GM21390 (cell line): ENCODE data around the gene SLC39A7.

Source experiments
- ATAC-seq: cut with Tn5 transposase; IDR thresholded peaks from one replicate; pipeline ENCODE4 v1.9.1; 2021; ENCODE audit not compliant: unreplicated experiment

Gene SLC39A7

GRCh38 chr6:33204415-33205190, 3.9 kb downstream of the SLC39A7 start, which contains the start of gene HSD17B8:
Gene HSD17B8 (plus strand): TSS chr6:33204655. CDS start chr6:33204669, 14 bp downstream.
- ATAC-seq = peak; percentile 54

- no peak for ATAC-seq
These were observed 4.7 kb downstream of the SLC39A7 start for GRCh38 chr6:33205191-33206026.

- ATAC-seq = no peak
These were observed 5.6 kb downstream of the SLC39A7 start for GRCh38 chr6:33206027-33206863.

DNA sequence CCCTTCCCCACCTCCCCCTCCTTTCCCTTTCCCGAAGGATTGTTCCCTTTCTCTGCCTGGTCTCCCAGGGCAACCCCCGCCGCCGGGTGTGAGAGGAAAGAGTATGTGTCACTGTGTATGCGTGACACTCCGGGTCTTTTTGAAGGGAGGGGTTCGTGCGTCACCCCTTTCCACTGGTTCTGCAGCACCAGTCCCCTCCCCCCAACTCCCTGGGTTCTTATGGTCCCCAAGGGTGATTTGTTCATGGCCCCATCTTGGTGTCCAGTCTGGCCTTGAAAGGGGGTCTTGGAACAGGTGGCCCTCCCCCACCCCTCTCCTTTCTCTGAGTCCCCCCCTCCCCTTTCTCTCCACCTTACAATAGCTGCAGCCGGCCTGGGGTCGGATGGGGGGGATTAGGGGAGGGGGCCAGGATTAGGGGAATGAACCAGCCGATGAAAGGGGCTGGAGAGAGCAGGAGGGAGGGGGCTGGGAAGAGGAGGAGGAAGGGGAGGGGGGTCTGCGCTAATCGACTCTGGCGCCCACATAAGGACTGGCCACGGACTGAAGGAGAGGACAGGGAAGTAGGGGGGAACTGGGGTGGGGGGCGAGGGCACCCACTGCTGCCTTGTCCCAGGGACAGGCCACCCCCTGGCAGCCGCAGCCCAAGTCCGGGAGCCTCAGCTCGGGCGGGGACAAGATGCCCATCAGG, 6.3 kb downstream of the SLC39A7 start:
- ATAC-seq = no peak

DNA sequence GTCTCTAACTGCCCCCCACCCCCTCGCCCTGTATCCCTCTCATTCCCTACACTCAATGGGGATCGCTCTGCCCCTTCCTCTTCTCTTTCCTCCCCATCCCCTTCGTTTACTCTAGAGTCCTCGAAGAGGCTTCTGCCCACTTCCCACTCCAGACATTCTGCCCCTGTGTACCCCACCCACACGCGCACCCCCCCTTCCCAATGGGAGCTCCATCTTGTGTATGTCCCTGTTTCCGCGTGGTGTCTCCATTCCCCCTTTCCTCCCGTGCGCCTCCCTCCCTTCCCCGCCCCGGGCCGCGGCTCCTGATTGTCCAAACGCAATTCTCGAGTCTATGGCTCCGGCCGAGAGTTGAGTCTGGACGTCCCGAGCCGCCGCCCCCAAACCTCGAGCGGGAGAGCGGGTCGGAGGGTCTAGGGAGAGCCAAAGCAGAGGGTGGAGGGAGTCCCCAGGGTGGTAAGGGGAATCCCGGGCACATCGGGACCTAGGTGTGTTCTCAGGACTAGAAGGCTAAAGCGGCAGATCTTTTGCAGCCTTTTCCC, 7.0 kb downstream of the SLC39A7 start:
- no peak for ATAC-seq

DNA sequence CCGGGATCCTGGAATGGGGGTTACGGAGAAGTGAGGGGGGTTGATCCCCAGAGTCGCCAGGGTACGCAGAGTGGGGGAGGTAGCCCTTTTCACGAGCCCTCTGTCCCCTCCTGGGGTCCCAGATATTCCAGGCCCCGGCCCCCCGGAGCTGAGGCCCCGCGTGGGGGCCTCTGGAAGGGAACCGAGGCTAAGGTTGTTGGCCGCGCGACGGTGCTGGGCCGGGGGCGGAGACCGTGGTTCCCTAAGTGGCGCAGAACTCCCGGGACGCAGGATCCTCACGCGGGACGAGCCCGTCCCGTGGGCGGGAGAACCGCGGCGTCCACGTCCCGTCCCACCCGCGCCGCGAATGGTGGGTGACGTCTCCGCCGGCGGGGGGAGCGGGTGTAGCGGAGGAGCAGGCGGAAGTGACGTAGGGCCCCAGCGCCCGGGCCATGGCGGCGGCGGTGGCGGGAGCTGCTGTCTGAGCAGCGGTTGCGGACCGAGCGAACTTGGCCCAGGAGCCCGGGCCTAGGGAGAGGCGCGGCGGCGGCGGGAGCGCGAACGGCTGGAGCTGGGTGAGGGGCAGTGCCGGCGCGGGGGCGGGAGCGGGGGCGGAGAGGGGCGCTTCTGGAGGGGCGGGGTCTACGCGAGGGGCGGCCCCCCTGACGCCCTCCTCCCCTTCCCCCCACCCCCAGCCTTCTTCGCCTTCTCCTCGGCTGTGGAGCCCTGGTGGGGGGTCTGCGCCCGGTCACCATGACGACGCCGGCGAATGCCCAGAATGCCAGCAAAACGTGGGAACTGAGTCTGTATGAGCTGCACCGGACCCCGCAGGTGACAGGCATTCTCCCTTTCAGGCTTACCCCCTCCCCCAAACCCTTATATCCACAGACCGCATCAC, 7.7 kb downstream of the SLC39A7 start, which contains the start of gene RING1:
Gene RING1, plus strand, starts transcription at position 410 of the 877 bp plus-strand sequence. Its CDS starts 323 bp downstream, at position 733.
- ATAC-seq = peak; percentile 48

DNA sequence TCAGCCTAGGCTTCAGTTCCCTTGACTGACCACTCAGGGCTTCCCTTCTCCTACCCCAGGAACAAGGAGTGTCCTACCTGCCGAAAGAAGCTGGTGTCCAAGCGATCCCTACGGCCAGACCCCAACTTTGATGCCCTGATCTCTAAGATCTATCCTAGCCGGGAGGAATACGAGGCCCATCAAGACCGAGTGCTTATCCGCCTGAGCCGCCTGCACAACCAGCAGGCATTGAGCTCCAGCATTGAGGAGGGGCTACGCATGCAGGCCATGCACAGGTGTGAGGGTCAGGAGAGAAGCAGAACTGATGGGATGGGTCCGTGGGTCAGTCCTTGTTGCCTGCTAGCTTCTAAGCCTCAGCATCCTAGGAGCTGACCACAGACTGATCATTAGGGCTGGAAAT, 9.2 kb downstream of the SLC39A7 start:
- ATAC-seq = no peak

- no peak for ATAC-seq
These were observed 10.5 kb downstream of the SLC39A7 start for GRCh38 chr6:33211136-33211535.

GRCh38 chr6:33211666-33212422, 11.2 kb downstream of the SLC39A7 start:
- ATAC-seq = no peak

DNA sequence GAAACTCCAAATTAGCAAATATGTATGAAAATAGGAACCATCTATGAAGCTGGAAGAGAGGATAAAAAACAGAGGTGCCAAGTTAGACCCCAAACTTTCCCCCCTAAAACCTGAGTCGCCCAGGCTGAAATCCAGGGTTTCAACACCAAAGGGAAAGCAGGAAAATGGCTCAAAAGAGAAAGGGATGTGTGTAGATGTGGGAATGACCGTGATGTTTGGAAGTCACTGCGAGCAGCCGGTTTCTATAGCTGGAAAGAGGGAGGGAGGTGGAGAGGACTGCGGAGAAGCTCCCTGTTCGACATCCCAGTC, 12.1 kb downstream of the SLC39A7 start:
- no peak for ATAC-seq

DNA sequence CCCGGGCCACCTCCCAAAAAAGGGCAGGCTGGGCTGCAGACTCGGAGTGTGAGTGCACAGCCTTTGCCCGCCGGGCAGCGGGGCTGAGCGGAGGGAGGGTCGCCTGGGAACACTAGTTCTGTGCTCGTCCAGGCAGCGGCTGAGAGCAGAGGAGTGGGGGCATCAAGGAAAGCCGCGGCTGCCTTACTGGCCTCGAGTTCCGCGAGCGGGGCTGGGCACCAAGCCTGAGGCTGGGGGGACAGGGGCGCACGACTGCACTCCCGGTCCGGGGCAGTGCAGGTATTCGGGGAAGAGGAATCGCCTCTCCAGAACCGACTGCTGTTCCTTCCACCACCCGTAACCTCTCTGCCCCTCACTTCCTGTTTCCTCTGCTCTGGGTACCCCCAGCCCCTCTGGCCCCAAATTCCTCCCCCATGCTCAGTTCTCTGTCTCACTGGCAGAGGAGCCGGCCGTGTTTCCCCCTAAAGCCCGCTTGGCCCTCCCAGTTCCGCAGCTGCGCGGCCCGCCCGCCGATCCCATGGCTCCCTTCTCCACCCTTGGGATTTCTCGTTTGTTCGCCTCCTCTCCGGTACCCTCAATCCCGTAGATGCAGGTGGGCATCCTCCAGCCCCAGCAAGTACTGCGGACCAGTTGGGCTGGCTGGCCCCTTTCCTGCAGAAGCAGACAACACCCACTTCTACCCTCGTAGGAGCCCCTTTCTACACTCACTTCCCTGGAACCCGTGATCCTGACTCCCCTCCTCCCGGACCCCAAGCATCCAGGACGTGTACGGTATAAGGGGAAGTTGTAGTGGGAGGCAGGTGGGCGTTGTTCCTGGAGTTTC, 12.7 kb downstream of the SLC39A7 start:
- no peak for ATAC-seq

- ATAC-seq = no peak
These were observed 13.3 kb downstream of the SLC39A7 start for GRCh38 chr6:33213989-33214335.

- no peak for ATAC-seq
These were observed 14.8 kb downstream of the SLC39A7 start for GRCh38 chr6:33215271-33216116.

DNA sequence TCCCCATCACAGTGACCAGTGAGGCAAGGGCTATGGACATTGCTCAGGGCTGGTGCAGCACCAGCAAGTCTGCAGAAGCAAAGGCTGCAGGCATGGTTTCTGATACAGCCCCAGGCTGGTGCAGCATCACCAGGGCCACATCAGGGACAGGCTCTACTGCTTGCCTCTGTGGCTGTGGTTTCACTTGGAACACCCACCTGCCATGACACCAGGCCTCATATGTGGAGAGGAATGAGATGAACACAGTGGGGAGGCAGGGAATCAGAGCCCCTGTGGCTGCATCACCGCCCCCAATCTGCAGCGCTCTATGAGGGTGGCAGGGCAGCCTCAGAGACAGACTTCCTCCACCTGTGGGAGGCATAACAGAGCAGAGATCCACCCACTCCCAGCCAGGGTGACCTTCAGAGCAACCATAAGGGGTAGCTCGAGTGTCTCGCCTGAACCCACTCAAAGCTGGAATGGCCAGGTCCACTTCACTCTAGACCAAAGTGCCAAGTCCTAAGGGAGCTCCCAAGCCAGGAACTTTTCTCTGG, 15.5 kb downstream of the SLC39A7 start:
- no peak for ATAC-seq

DNA sequence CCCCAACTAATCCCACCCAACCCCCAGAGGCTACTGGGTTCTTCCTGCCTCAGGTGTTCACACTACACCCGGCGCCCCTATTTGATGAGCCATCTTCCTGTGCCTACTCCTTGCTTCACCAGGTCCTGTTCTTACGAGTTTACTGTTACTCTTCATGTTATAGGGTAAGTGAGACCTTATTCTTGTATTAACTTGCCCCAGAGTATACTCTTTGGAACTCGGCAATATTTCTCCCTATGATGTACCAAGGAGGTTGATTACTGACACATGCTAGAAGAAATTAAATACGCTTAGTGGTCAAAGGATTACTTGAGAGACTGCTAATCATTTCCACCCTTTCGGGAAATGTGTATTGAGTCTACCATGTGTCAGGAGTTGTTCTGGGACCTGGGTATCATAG, 16.6 kb downstream of the SLC39A7 start:
- ATAC-seq = no peak

- ATAC-seq = no peak
These were observed 17.0 kb downstream of the SLC39A7 start for GRCh38 chr6:33217681-33218080.
